HEK293T (cell line): ENCODE results near the gene HBS1L.

Experiments used
- FOXA1 ChIP-seq: fragments of 450-650 bp; IDR thresholded peaks from 2 replicates; pipeline ENCODE4 v1.6.1; 2016; ENCODE audit warnings: mild to moderate bottlenecking
- FOXM1 ChIP-seq: fragments of 450-650 bp; IDR thresholded peaks from 2 replicates; pipeline ENCODE4 v1.6.1; 2017; ENCODE audit warnings: mild to moderate bottlenecking, borderline replicate concordance

DNA sequence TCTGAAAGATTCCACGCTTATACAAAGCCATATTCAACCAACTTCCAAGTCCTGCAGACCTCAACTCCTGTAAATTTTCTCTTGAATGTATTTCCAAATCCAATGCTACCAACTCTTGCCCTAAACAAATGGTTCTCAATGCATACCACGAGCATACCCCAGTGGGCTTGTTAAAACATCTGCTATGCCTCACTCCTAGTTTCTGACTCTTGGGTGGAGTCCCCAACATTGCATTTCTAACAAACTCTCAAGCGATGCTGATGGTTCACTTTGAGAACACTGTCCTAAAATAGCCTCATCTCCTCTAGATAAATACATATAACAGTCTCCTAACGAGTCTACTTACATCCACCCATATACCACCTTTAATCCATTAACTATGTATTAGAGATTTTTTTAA is 7.3 kb downstream of the HBS1L start:
- TF ChIP-seq FOXA1, result no peak
- no peak for TF ChIP-seq FOXM1
